Measurements from ENCODE around the gene KCNA4.
"Not testable (repeated sequence)": the region's sequence is repeated elsewhere in the genome, so short reads cannot be mapped to it uniquely, and the experiment has no call there.

Gene KCNA4

GRCh38 chr11:30016588-30017363 is at the start of gene KCNA4:
TSS of gene KCNA4 (minus strand) at chr11:30017030. CDS start at chr11:30012678, 4,352 bp downstream.
- peak; percentile 67 for DNase-seq

- no peak for DNase-seq
These were observed 45.3 kb upstream of the KCNA4 start for GRCh38 chr11:30062103-30062502.

GRCh38 chr11:30059172-30059815 is 42.5 kb upstream of the KCNA4 start:
- no peak for DNase-seq

GRCh38 chr11:30049214-30049613 is 32.4 kb upstream of the KCNA4 start:
- DNase-seq: no peak

- DNase-seq: no peak
These were observed 29.7 kb upstream of the KCNA4 start for GRCh38 chr11:30046578-30046945.

GRCh38 chr11:30045921-30046577 is 29.2 kb upstream of the KCNA4 start:
- DNase-seq: no peak

GRCh38 chr11:30045144-30045543 is 28.3 kb upstream of the KCNA4 start:
- DNase-seq: no peak

- DNase-seq: no peak
These were observed 24.3 kb upstream of the KCNA4 start for GRCh38 chr11:30041171-30041570.

GRCh38 chr11:30034746-30035145 is 17.9 kb upstream of the KCNA4 start:
- DNase-seq: not testable (repeated sequence)

GRCh38 chr11:30034166-30034565 is 17.3 kb upstream of the KCNA4 start:
- not testable (repeated sequence) for DNase-seq

GRCh38 chr11:30025396-30026139 is 8.7 kb upstream of the KCNA4 start:
- DNase-seq: no peak

GRCh38 chr11:30023074-30023473 is 6.2 kb upstream of the KCNA4 start:
- DNase-seq: no peak

- no peak for DNase-seq
These were observed 2.7 kb upstream of the KCNA4 start for GRCh38 chr11:30019481-30019880.

GRCh38 chr11:30018495-30018894 is 1.7 kb upstream of the KCNA4 start:
- no peak for DNase-seq

- DNase-seq: no peak
These were observed 640 bp upstream of the KCNA4 start for GRCh38 chr11:30017445-30017895.

GRCh38 chr11:30015725-30016412 is 961 bp downstream of the KCNA4 start:
- DNase-seq: no peak

GRCh38 chr11:30012346-30012745 is 4.5 kb downstream of the KCNA4 start:
- no peak for DNase-seq

- DNase-seq: no peak
These were observed 7.8 kb downstream of the KCNA4 start for GRCh38 chr11:30009060-30009459.

GRCh38 chr11:30006876-30007275 is 10.0 kb downstream of the KCNA4 start:
- DNase-seq: no peak

GRCh38 chr11:30002157-30002785 is 14.6 kb downstream of the KCNA4 start:
- DNase-seq: no peak

- no peak for DNase-seq
These were observed 15.7 kb downstream of the KCNA4 start for GRCh38 chr11:30000986-30001750.
